Astrocyte (in vitro differentiated cells and primary cell): ENCODE data around the gene NARS2.
"Not testable (repeated sequence)": the region's sequence is repeated elsewhere in the genome, so short reads cannot be mapped to it uniquely, and the experiment has no call there.

Source experiments
- EZH2 ChIP-seq: IDR thresholded peaks from 2 replicates; pipeline ENCODE4 v1.6.1; 2012; ENCODE audit warnings: mild to moderate bottlenecking, low read length, inconsistent platforms; ENCODE audit not compliant: insufficient read depth
- TF ChIP-seq, protein P1 (sequence below): IDR thresholded peaks from 2 replicates; pipeline ENCODE4 v1.5.1; 2011; ENCODE audit warnings: low read depth, mild to moderate bottlenecking, inconsistent platforms, low read length, moderate library complexity; ENCODE audit not compliant: insufficient read depth

DNA sequence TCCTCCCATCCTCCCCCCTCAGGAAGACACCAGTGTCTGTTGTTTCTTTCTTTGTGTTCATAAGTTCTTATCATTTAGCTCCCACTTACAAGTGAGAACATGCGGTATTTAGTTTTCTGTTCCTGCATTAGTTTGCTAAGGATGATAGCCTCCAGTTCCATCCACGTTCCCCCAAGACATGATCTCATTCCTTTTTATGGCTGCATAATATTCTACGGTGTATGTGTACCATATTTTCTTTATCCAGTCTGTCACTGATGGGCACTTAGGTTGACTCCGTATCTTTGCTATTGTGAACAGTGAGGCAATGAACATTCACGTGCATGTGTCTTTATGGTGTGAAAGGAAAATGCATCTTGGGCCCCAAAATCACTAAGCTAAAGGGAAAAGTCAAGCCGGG lies 22.5 kb downstream of the NARS2 start:
- TF ChIP-seq, protein P1, sequence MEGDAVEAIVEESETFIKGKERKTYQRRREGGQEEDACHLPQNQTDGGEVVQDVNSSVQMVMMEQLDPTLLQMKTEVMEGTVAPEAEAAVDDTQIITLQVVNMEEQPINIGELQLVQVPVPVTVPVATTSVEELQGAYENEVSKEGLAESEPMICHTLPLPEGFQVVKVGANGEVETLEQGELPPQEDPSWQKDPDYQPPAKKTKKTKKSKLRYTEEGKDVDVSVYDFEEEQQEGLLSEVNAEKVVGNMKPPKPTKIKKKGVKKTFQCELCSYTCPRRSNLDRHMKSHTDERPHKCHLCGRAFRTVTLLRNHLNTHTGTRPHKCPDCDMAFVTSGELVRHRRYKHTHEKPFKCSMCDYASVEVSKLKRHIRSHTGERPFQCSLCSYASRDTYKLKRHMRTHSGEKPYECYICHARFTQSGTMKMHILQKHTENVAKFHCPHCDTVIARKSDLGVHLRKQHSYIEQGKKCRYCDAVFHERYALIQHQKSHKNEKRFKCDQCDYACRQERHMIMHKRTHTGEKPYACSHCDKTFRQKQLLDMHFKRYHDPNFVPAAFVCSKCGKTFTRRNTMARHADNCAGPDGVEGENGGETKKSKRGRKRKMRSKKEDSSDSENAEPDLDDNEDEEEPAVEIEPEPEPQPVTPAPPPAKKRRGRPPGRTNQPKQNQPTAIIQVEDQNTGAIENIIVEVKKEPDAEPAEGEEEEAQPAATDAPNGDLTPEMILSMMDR = not testable (repeated sequence)
- not testable (repeated sequence) for TF ChIP-seq EZH2
